ENCODE results near the gene DMAC2. TPM values are rescaled to one million over a fixed set of nuclear protein-coding genes. Genes with fewer than 3 reads are reported as not detected.

Gene DMAC2
- total and polyA plus RNA-seq, 2 donors (not counting 3 experiments of a cell fraction or from before 2014, with no cell fraction given): 65.4 to 137 TPM

- Histone ChIP-seq H4K20me1 (replicated peaks; ENCODE audit: control insufficient read depth, extremely low read depth, insufficient read depth, low read length) (no peaks in the 10 kb centered on the region), H2AFZ (ENCODE audit: low read depth, low read length) (no peak overlapping the region), H3K9ac (replicated peaks; ENCODE audit: extremely low read depth, insufficient read depth, low read length) (no peak overlapping the region), H3K9me3 (replicated peaks; ENCODE audit: control insufficient read depth, insufficient read depth, low read length) (no peaks in the 10 kb centered on the region), H3K27me3 (ENCODE audit: control insufficient read depth in 2 of 2, insufficient read depth in 2 of 2, low read length in 2 of 2) (no peaks in the 10 kb centered on the region), H3K79me2 (ENCODE audit: control insufficient read depth, insufficient read depth, low read length) (no peaks in the 10 kb centered on the region), H3K4me1 (ENCODE audit: control insufficient read depth, extremely low read depth, insufficient read depth, low read length) (peaks cover 16% of the 10 kb centered on the region), H3K36me3 (ENCODE audit: control insufficient read depth in 2 of 2, extremely low read depth in 1 of 2, insufficient read depth in 2 of 2, low read length in 2 of 2) (peaks cover 0 to 4% of the 10 kb centered on the region in 2 experiments), H3K27ac (ENCODE audit: insufficient read depth, low read depth, low read length) (no peak overlapping the region), H3K4me3 (replicated peaks in 1 of 3; ENCODE audit: insufficient read depth in 1 of 3, low read depth in 1 of 3, low read length in 3 of 3) (no peak overlapping the region), H3K4me2 (ENCODE audit: insufficient read depth, low read length) (no peak overlapping the region), H3K9me1 (replicated peaks; ENCODE audit: control insufficient read depth, extremely low read depth, insufficient read depth, low read length) (no peaks in the 10 kb centered on the region)
- no peak for TF ChIP-seq GATA2 (IDR thresholded peaks at IDR 0.05; ENCODE audit: insufficient read depth, insufficient read length, low read depth, low read length)
- TF ChIP-seq EZH2 (IDR thresholded peaks at IDR 0.05; ENCODE audit: borderline replicate concordance, low read depth, low read length, severe bottlenecking): no peak
- TF ChIP-seq CTCF (IDR thresholded peaks at IDR 0.05; ENCODE audit: extremely low read depth in 1 of 2, insufficient read depth in 1 of 2, low read depth in 1 of 2, low read length in 2 of 2): no peak
- FAIRE-seq (no peak), DNase-seq (ENCODE audit: low read depth, low spot score) (no peak)
- ChIA-PET POLR2A (interaction anchor here (0.7 kb wide), 1 partner anchor 37 kb away, joined by 3 read pairs; no protein-coding TSS in a partner anchor), CTCF (interaction anchor here (0.8 to 4.0 kb wide), 7 partner anchors 9 to 40 kb away, joined by 3 to 20 read pairs (median 4); partner anchors contain the start of gene DMAC2)
- no TSS peak for BruUV-seq (replicated peaks)
- dilution Hi-C loops (cut with MboI; ENCODE audit: extremely low pct_ligation_motif_present, low sequenced_read_pairs): no loop called here
- intact Hi-C loops (cut with micrococcal nuclease): no loop called here
These were observed 31.5 kb downstream of the DMAC2 start for GRCh38 chr19:41408256-41408655.

DNA sequence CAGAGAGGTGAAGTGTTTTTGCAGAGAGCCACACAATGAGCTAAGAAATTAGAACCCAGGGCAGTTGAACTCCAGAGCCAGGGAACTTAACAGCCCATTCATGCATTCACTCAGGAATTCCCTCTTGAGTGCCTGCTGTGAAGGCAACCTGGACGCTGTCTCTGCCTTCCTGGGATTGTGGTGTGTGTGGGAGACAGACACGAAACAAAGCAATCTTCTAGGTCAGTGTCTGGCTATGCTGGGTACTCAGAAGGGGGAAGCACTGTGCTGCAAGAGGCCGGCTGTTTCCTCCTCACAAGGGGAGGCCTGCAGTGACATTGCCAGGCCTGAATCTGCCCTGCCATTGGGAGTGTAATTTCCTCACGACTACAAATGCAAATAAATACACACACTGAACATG, 32.4 kb downstream of the DMAC2 start:
- dilution Hi-C loops (cut with MboI; ENCODE audit: extremely low pct_ligation_motif_present, low sequenced_read_pairs): no loop called here
- TF ChIP-seq POLR2A (IDR thresholded peaks at IDR 0.05; ENCODE audit: low read depth, low read length): no peak
- TF ChIP-seq FOS (IDR thresholded peaks at IDR 0.05; ENCODE audit: borderline replicate concordance, insufficient read depth, low read length): no peak
- no peak for TF ChIP-seq POLR2AphosphoS5 (IDR thresholded peaks at IDR 0.05; ENCODE audit: insufficient read depth, low read depth, low read length)
- TF ChIP-seq JUN (IDR thresholded peaks at IDR 0.05; ENCODE audit: borderline replicate concordance, insufficient read depth, insufficient read length, low read depth): no peak
- no peak for TF ChIP-seq CTCF (IDR thresholded peaks at IDR 0.05; ENCODE audit: extremely low read depth in 1 of 2, insufficient read depth in 1 of 2, low read depth in 1 of 2, low read length in 2 of 2)
- TF ChIP-seq EZH2 (IDR thresholded peaks at IDR 0.05; ENCODE audit: borderline replicate concordance, low read depth, low read length, severe bottlenecking): no peak
- no peak for TF ChIP-seq GATA2 (IDR thresholded peaks at IDR 0.05; ENCODE audit: insufficient read depth, insufficient read length, low read depth, low read length)
- no peak for TF ChIP-seq MAX (IDR thresholded peaks at IDR 0.05; ENCODE audit: insufficient read depth, insufficient read length)
- TF ChIP-seq MYC (IDR thresholded peaks at IDR 0.05; ENCODE audit: low read depth, low read length): no peak

More for the DNA sequence above, 32.4 kb downstream of the DMAC2 start:
- intact Hi-C loops (cut with micrococcal nuclease): no loop called here
- H3K4me1 ChIP-seq (ENCODE audit: control insufficient read depth, extremely low read depth, insufficient read depth, low read length): peaks cover 24% of the 10 kb centered on the region
- H3K9ac ChIP-seq (replicated peaks; ENCODE audit: extremely low read depth, insufficient read depth, low read length): no peak overlapping the region
- H2AFZ ChIP-seq (ENCODE audit: low read depth, low read length): no peak overlapping the region
- no peaks in the 10 kb centered on the region for H4K20me1 ChIP-seq (replicated peaks; ENCODE audit: control insufficient read depth, extremely low read depth, insufficient read depth, low read length)
- CTCF ChIA-PET: interaction anchor here (1.2 to 4.0 kb wide), 6 partner anchors 10 to 163 kb away, joined by 3 to 20 read pairs (median 10); partner anchors contain the start of genes B3GNT8 and DMAC2
- no peak overlapping the region for H3K4me2 ChIP-seq (ENCODE audit: insufficient read depth, low read length)
- no peaks in the 10 kb centered on the region for H3K9me1 ChIP-seq (replicated peaks; ENCODE audit: control insufficient read depth, extremely low read depth, insufficient read depth, low read length)
- DNase-seq (ENCODE audit: low read depth, low spot score) (peak; percentile 34), FAIRE-seq (peak; percentile 75)
- no peaks in the 10 kb centered on the region for H3K27me3 ChIP-seq (ENCODE audit: control insufficient read depth in 2 of 2, insufficient read depth in 2 of 2, low read length in 2 of 2)
- no peak overlapping the region for H3K4me3 ChIP-seq (replicated peaks in 1 of 3; ENCODE audit: insufficient read depth in 1 of 3, low read depth in 1 of 3, low read length in 3 of 3)
- H3K27ac ChIP-seq (ENCODE audit: insufficient read depth, low read depth, low read length): peak overlapping the region; percentile 34
- H3K79me2 ChIP-seq (ENCODE audit: control insufficient read depth, insufficient read depth, low read length): no peaks in the 10 kb centered on the region
- POLR2A ChIA-PET: no interaction called here
- BruUV-seq (replicated peaks): no TSS peak
- H3K36me3 ChIP-seq (ENCODE audit: control insufficient read depth in 2 of 2, extremely low read depth in 1 of 2, insufficient read depth in 2 of 2, low read length in 2 of 2): peaks cover 0 to 2% of the 10 kb centered on the region in 2 experiments
- H3K9me3 ChIP-seq (replicated peaks; ENCODE audit: control insufficient read depth, insufficient read depth, low read length): no peaks in the 10 kb centered on the region

All from endothelial cell of umbilical vein (primary cell).